Heart left ventricle (tissue), 16 donors: ENCODE data around the gene UQCR11. TPM values are rescaled to one million over a fixed set of nuclear protein-coding genes. Genes with fewer than 3 reads are reported as not detected.

Experiments used
- ATAC-seq, 4 donors: fragments of 200-7000 bp; cut with Tn5 transposase; one replicate each; pipeline ENCODE4 v1.9.1; 2020 to 2022; ENCODE audit warnings: moderate library complexity in 4 of 4, mild to moderate bottlenecking in 3 of 4, moderate number of reproducible peaks in 1 of 4
- DNase-seq, 5 donors: peaks; one replicate each; pipeline ENCODE4 v3.0.0-alpha.2; 2020
- H3K27ac ChIP-seq, 12 donors: fragments of 200-600 bp; sonication (generic) in 4 of 12; one replicate each; pipeline versions ENCODE4 v1.5.0 to v1.8.0; 2016 to 2022; ENCODE audit warnings: mild to moderate bottlenecking in 2 of 12
- H3K27me3 ChIP-seq, 9 donors: fragments of 200-600 bp; sonication (generic) in 2 of 9; one replicate each; pipeline versions ENCODE4 v1.5.1 to v1.8.0; 2016 to 2022; ENCODE audit warnings: mild to moderate bottlenecking in 3 of 9
- H3K36me3 ChIP-seq, 9 donors: fragments of 200-600 bp; sonication (generic) in 2 of 9; one replicate each; pipeline versions ENCODE4 v1.5.0 to v1.8.0; 2018 to 2022; ENCODE audit warnings: mild to moderate bottlenecking in 2 of 9
- H3K4me1 ChIP-seq, 12 donors: fragments of 200-600 bp; sonication (generic) in 4 of 12; one replicate each; pipeline versions ENCODE4 v1.5.0 to v1.8.0; 2016 to 2022; ENCODE audit warnings: mild to moderate bottlenecking in 3 of 12
- H3K4me3 ChIP-seq, 12 donors: fragments of 200-600 bp; sonication (generic) in 4 of 12; one replicate each; pipeline versions ENCODE4 v1.5.0 to v1.8.0; 2017 to 2022; ENCODE audit warnings: mild to moderate bottlenecking in 9 of 12, moderate library complexity in 4 of 12
- H3K9me3 ChIP-seq, 12 donors: fragments of 200-600 bp; sonication (generic) in 4 of 12; one replicate each; pipeline versions ENCODE4 v1.5.0 to v1.8.0; 2016 to 2022; ENCODE audit warnings: mild to moderate bottlenecking in 1 of 12
- CTCF ChIP-seq, 12 donors: fragments of 200-600 bp; sonication (generic) in 4 of 12; IDR thresholded peaks; one replicate each; pipeline versions ENCODE4 v1.5.0 to v1.8.0; 2018 to 2022; ENCODE audit warnings: antibody characterized with exemption in 12 of 12, mild to moderate bottlenecking in 5 of 12
- POLR2A ChIP-seq, 2 donors: fragments of 450-650 bp; IDR thresholded peaks; one replicate each; pipeline ENCODE4 v1.6.1; 2017; ENCODE audit warnings: antibody characterized with exemption in 2 of 2, mild to moderate bottlenecking in 2 of 2, moderate library complexity in 2 of 2
- WGBS, 4 donors: extraction: QIAGEN DNeasy Blood & Tissue Kit in 2 of 4; methylation state at CpG; one replicate each; pipeline versions ENCODE4 v1.1.5 to v1.1.7; 2013 to 2018; 5-methylcytosine and 5-hydroxymethylcytosine counted together
- intact Hi-C, 10 donors: fragments of 100-400 bp; cut with DNase I; formaldehyde crosslinking; loops; one replicate each; pipeline versions ENCODE4 v1.11.1 to v1.14.2; 2022
- polyA plus RNA-seq, 2 donors: library from polyadenylated mRNA; stranded (reverse); fragments of 200-250 nt; gene quantifications; one replicate each; pipeline ENCODE4 v1.2.3, GENCODE V29; 2013
- total RNA-seq, 9 donors: library from RNA; depleted of rRNA in 2 of 9; stranded (reverse); fragments of >200 nt in 2 of 9; fragmentation: NEBNext Ultra II Directional in 3 of 9; extraction: Animal tissue kit (Norgen Biotek cat#: 25700) in 3 of 9; gene quantifications; one replicate each; pipeline versions ENCODE4 v1.1.0 to v1.2.4, GENCODE V29; 2016 to 2023
- donor health status: ischemic (EF 13 %, LVEDD 7.1; RV severe dilation, severe dysfunction).
- donor health status: healthy with polysubstance abuse.
- donor health status: DM: no; HTN: yes; CAD: no.
- donor health status: DM: no; HTN: no; CAD: no.
- donor health status: ischemic (EF 25% LVEDD 6.9; RV normal size, moderate dysfunction).
- donor health status: ischemic (EF 25% LVEDD 5.7; RV mildly dilated, moderate dysfunction).
- donor health status: healthy.
- donor health status: DM: yes; HTN: yes; CAD: no.
- donor health status: ischemic (EF 35%, LVEDD 5.7; RV mildly dilated, moderate dysfunction).
- donor health status: nonischemic (EF 11% LVEDD 7.7; RV severe dilation, severe dysfunction).
- donor health status: DM: yes; HTN: yes; CAD: no.
- donor health status: PGD.
- donor health status: ischemic (EF 29% LVEDD 5.4; RV normal size, mild dysfunction).
- donor health status: nonischemic (EF 23%, LVEDD 6.1; RV moderate dilation, normal function).

Gene UQCR11
- total and polyA plus RNA-seq, 11 donors = 170 to 982 (median 671) TPM

- H3K27me3 ChIP-seq = no peaks in the 10 kb centered on the region
Measured at GRCh38 chr19:1580957-1581356, 24.3 kb downstream of the UQCR11 start.

GRCh38 chr19:1580382-1580781 lies 24.9 kb downstream of the UQCR11 start:
- ATAC-seq (no peak), DNase-seq (no peak)
- H3K4me1 ChIP-seq = peaks cover 0 to 16% (median 1%) of the 10 kb centered on the region in 12 donors
- no peaks in the 10 kb centered on the region for H3K9me3 ChIP-seq
- WGBS, 4 donors = 88 to 92% (median 88%) methylated on average over 20 of the region's 20 CpGs
- intact Hi-C loops = no loop called here
- TF ChIP-seq POLR2A (IDR thresholded peaks at IDR 0.05) (no peak), CTCF (IDR thresholded peaks at IDR 0.05) (no peak)
- H3K27me3 ChIP-seq = no peaks in the 10 kb centered on the region
- H3K27ac ChIP-seq = no peak overlapping the region
- H3K36me3 ChIP-seq = peaks cover 0 to 89% (median 69%) of the 10 kb centered on the region in 9 donors
- no peak overlapping the region for H3K4me3 ChIP-seq

More at GRCh38 chr19:1580957-1581356, 24.3 kb downstream of the UQCR11 start:
- Histone ChIP-seq H3K4me3 (no peak overlapping the region), H3K36me3 (peaks cover 0 to 89% (median 69%) of the 10 kb centered on the region in 9 donors), H3K9me3 (no peaks in the 10 kb centered on the region), H3K4me1 (peaks cover 0 to 16% (median 1%) of the 10 kb centered on the region in 12 donors), H3K27ac (no peak overlapping the region)
- intact Hi-C loops = no loop called here
- TF ChIP-seq CTCF (IDR thresholded peaks at IDR 0.05) (no peak), POLR2A (IDR thresholded peaks at IDR 0.05) (no peak)
- 91 to 99% (median 94%) methylated on average over 20 to 22 of the region's 22 CpGs for WGBS, 4 donors
- DNase-seq = no peak
- no peak for ATAC-seq

- Histone ChIP-seq H3K9me3 (no peaks in the 10 kb centered on the region), H3K27ac (no peak overlapping the region), H3K4me1 (peaks cover 0 to 16% (median 1%) of the 10 kb centered on the region in 12 donors), H3K36me3 (peaks cover 0 to 81% (median 63%) of the 10 kb centered on the region in 9 donors), H3K27me3 (no peaks in the 10 kb centered on the region), H3K4me3 (no peak overlapping the region)
- no peak for DNase-seq
- 96 to 98% (median 96%) methylated on average over 20 of the region's 20 CpGs for WGBS, 4 donors
- TF ChIP-seq CTCF (IDR thresholded peaks at IDR 0.05) (no peak), POLR2A (IDR thresholded peaks at IDR 0.05) (no peak)
- no peak for ATAC-seq
- intact Hi-C loops = no loop called here
Measured at GRCh38 chr19:1579222-1579621, 26.0 kb downstream of the UQCR11 start.

GRCh38 chr19:1577929-1578618 lies 27.2 kb downstream of the UQCR11 start:
- DNase-seq = peak in 1 of 5 donors; percentile 23
- H3K27me3 ChIP-seq = no peaks in the 10 kb centered on the region
- no peak for TF ChIP-seq POLR2A (IDR thresholded peaks at IDR 0.05)
- TF ChIP-seq CTCF (IDR thresholded peaks at IDR 0.05) = no peak
- 72 to 88% (median 77%) methylated on average over 30 to 49 of the region's 49 CpGs for WGBS, 4 donors
- peaks cover 0 to 70% (median 52%) of the 10 kb centered on the region in 9 donors for H3K36me3 ChIP-seq
- no peak overlapping the region for H3K4me3 ChIP-seq
- peak overlapping the region in 6 of 12 donors; percentile 4 to 57 (median 30) for H3K27ac ChIP-seq
- no peaks in the 10 kb centered on the region for H3K9me3 ChIP-seq
- peak in 2 of 4 donors; percentile 18 to 23 for ATAC-seq
- peaks cover 0 to 16% (median 1%) of the 10 kb centered on the region in 12 donors for H3K4me1 ChIP-seq
- intact Hi-C loops = no loop called here
